ENCODE results near the gene MEF2D. TPM values are rescaled to one million over a fixed set of nuclear protein-coding genes. Genes with fewer than 3 reads are reported as not detected.

The MEF2D gene
- total RNA-seq, 1 experiment from 2014 or later, result 18.7 TPM

GRCh38 chr1:156478250-156478627 lies 22.3 kb downstream of the MEF2D start:
- no peak overlapping the region for H2BK5ac ChIP-seq (ENCODE audit: insufficient read length, low read length)

More at GRCh38 chr1:156478250-156478627, 22.3 kb downstream of the MEF2D start:
- H4K91ac ChIP-seq (ENCODE audit: insufficient read length, low read depth, low read length), result no peak overlapping the region
- no peaks in the 10 kb centered on the region for H3K79me2 ChIP-seq (ENCODE audit: insufficient read depth, low read length)
- peaks cover 18 to 74% (median 72%) of the 10 kb centered on the region in 3 experiments; a peak in 6 of 7 replicates for H3K36me3 Mint-ChIP-seq (ENCODE audit: insufficient read depth in 1 of 3, low read depth in 3 of 3)
- H3K23me2 ChIP-seq (ENCODE audit: insufficient read length, low read depth, low read length, poor library complexity, severe bottlenecking), result no peaks in the 10 kb centered on the region
- no peak overlapping the region for H3K18ac ChIP-seq (ENCODE audit: insufficient read length, low read depth, low read length)
- H4K20me1 ChIP-seq (ENCODE audit: control insufficient read depth, insufficient read depth, insufficient read length), result no peaks in the 10 kb centered on the region
- H3K27ac Mint-ChIP-seq, result no peak overlapping the region
- TF ChIP-seq CTCF (conservative IDR thresholded peaks at IDR 0.05), result no peak
- no peak overlapping the region for H2BK12ac ChIP-seq (ENCODE audit: insufficient read length, low read depth, low read length)
- H3K27me3 Mint-ChIP-seq (ENCODE audit: low read depth), result no peaks in the 10 kb centered on the region
- H3K4me3 Mint-ChIP-seq, result no peak overlapping the region
- no peak overlapping the region for H3K14ac ChIP-seq (ENCODE audit: insufficient read depth, low read length)
- H3K4me1 ChIP-seq (ENCODE audit: insufficient read depth, low read length), result peaks cover 4% of the 10 kb centered on the region; the same call in 1 of the 2 replicates
- H3K9me3 Mint-ChIP-seq, result no peaks in the 10 kb centered on the region; a peak in 1 of 5 replicates
- no peaks in the 10 kb centered on the region for H3K27me3 ChIP-seq (ENCODE audit: insufficient read depth, low read length)
- no peak overlapping the region for H4K5ac ChIP-seq (ENCODE audit: insufficient read length, low read depth, low read length)
- no peak for DNase-seq
- H3K4ac ChIP-seq (ENCODE audit: low read depth, low read length), result no peak overlapping the region
- H3K9me3 ChIP-seq (ENCODE audit: control insufficient read depth, low read depth, low read length), result no peaks in the 10 kb centered on the region
- H2BK15ac ChIP-seq (ENCODE audit: low read depth, low read length), result no peak overlapping the region
- H3K4me1 Mint-ChIP-seq, result peaks cover 36% of the 10 kb centered on the region in 2 experiments
- no CpG with 5 or more reads among the region's 8 CpGs for WGBS (ENCODE audit: extremely low coverage, insufficient read length, low lambda C conversion rate)
- no peak overlapping the region for H2AFZ ChIP-seq (ENCODE audit: low read length)
- no peak overlapping the region for H3K9ac ChIP-seq (ENCODE audit: extremely low read depth, insufficient read length, low read length)
- H3K79me1 ChIP-seq (ENCODE audit: insufficient read depth, low read depth, low read length, poor library complexity, severe bottlenecking), result no peaks in the 10 kb centered on the region
- H3K23ac ChIP-seq (ENCODE audit: insufficient read length, low read depth, low read length), result no peak overlapping the region
- H4K8ac ChIP-seq (replicated peaks; ENCODE audit: insufficient read length, low read depth, low read length), result no peak overlapping the region
- no peak overlapping the region for H2AK5ac ChIP-seq (ENCODE audit: insufficient read length, low read length)
- no peak overlapping the region for H3T11ph ChIP-seq (ENCODE audit: low read length)
- H3K4me2 ChIP-seq (ENCODE audit: insufficient read depth, insufficient read length, low read length), result no peak overlapping the region
- H2BK120ac ChIP-seq (ENCODE audit: low read depth, low read length, poor library complexity, severe bottlenecking), result no peak overlapping the region
- H3K56ac ChIP-seq (ENCODE audit: insufficient read length, low read depth, low read length), result no peak overlapping the region
- H2BK20ac ChIP-seq (ENCODE audit: low read depth, low read length, poor library complexity, severe bottlenecking), result no peak overlapping the region
- no peak overlapping the region for H3K27ac ChIP-seq (ENCODE audit: insufficient read length, low read depth, low read length)
